Panc1 (cell line): ENCODE data around the gene MYBBP1A. TPM values are rescaled to one million over a fixed set of nuclear protein-coding genes. Genes with fewer than 3 reads are reported as not detected.
A peak's percentile ranks its signal among the peaks of the same experiment; 100 is the strongest.

ENCODE experiments used
- ATAC-seq: fragments of 200-7000 bp; cut with Tn5 transposase; 2 replicates; pipeline ENCODE4 v1.9.1; 2020; ENCODE audit warnings: mild to moderate bottlenecking, moderate library complexity
- BruUV-seq: library from RNA; stranded (reverse); fragments of 400-500 nt; replicated peaks from 2 replicates; lab custom pipeline; 2021; lab: Mats Ljungman, UMichigan
- CTCF ChIA-PET: fragments of 300-600 bp; sonication (Branson Sonifier 250); formaldehyde crosslinking; loops from one replicate; lab custom pipeline; 2022; ENCODE audit warnings: antibody characterized with exemption; lab: Charles Lee
- POLR2A ChIA-PET: fragments of 300-600 bp; sonication (Branson Sonifier 250); formaldehyde crosslinking; loops from one replicate; lab custom pipeline; 2022; ENCODE audit warnings: antibody characterized with exemption; lab: Charles Lee
- DNase-seq: peaks from one replicate; pipeline ENCODE4 v3.0.0-alpha.2; 2010; ENCODE audit warnings: low read depth, low spot score
- H3K27ac ChIP-seq: 2 replicates; pipeline ENCODE4 v1.5.1; 2011; ENCODE audit warnings: mild to moderate bottlenecking, low read length, inconsistent platforms
- H3K27me3 ChIP-seq: fragments of 200-500 bp; sonication (Bioruptor generic); 2 replicates; pipeline ENCODE4 v1.6.0; 2014; ENCODE audit warnings: low read length, inconsistent platforms; ENCODE audit not compliant: control insufficient read depth, insufficient read depth
- H3K36me3 ChIP-seq: fragments of 200-500 bp; sonication (Bioruptor generic); 2 replicates; pipeline ENCODE4 v1.5.1; 2014; ENCODE audit warnings: inconsistent platforms, mild to moderate bottlenecking, low read length, moderate library complexity; ENCODE audit not compliant: control insufficient read depth, insufficient read depth
- H3K4me1 ChIP-seq: 2 replicates; pipeline ENCODE4 v1.5.1; 2011; ENCODE audit warnings: inconsistent platforms, mild to moderate bottlenecking, low read length, moderate library complexity; ENCODE audit not compliant: control insufficient read depth, insufficient read depth
- H3K4me3 ChIP-seq, 2 experiments: 2 replicates each; pipeline ENCODE4 v1.5.1; 2011 to 2012; ENCODE audit warnings: low read depth in 2 of 2, low read length in 2 of 2, mild to moderate bottlenecking in 2 of 2, inconsistent platforms in 1 of 2, moderate library complexity in 1 of 2
- H3K9me3 ChIP-seq: fragments of 200-500 bp; sonication (Bioruptor generic); 2 replicates; pipeline ENCODE4 v1.5.1; 2014; ENCODE audit warnings: low read depth, mild to moderate bottlenecking, inconsistent platforms, low read length, moderate library complexity; ENCODE audit not compliant: control insufficient read depth, insufficient read depth
- POLR2AphosphoS5 ChIP-seq: IDR thresholded peaks from 2 replicates; pipeline ENCODE4 v1.6.1; 2012; ENCODE audit warnings: mild to moderate bottlenecking, low read depth, low read length, moderate library complexity
- REST ChIP-seq, 2 experiments: IDR thresholded peaks; 2 replicates each; pipeline ENCODE4 v1.6.1; 2011 to 2012; ENCODE audit warnings: low read depth in 2 of 2, control low read depth in 1 of 2, low read length in 1 of 2, mild to moderate bottlenecking in 1 of 2, moderate library complexity in 1 of 2; ENCODE audit not compliant: insufficient read depth in 1 of 2
- SIN3A ChIP-seq: IDR thresholded peaks from 2 replicates; pipeline ENCODE4 v1.6.1; 2012; ENCODE audit warnings: low read depth, mild to moderate bottlenecking, low read length, moderate library complexity, borderline replicate concordance; ENCODE audit not compliant: insufficient read depth
- TCF7L2 ChIP-seq: IDR thresholded peaks from 2 replicates; pipeline ENCODE4 v1.6.1; 2011; ENCODE audit warnings: mild to moderate bottlenecking, low read depth, low read length, inconsistent platforms
- in situ Hi-C: cut with HindIII; loops from 2 replicates; pipeline ENCODE4 v1.10.0; 2016; ENCODE audit warnings: low sequenced_read_pairs, low pct_unique_long_range_greater_than_20kb
- intact Hi-C: fragments of 100-400 bp; cut with micrococcal nuclease; formaldehyde crosslinking; loops from one replicate; pipeline ENCODE4 v1.10.0; 2022; ENCODE audit not compliant: unreplicated experiment
- total RNA-seq: library from RNA; stranded (reverse); gene quantifications from one replicate; pipeline ENCODE4 v1.2.1, GENCODE V29; 2021; ENCODE audit not compliant: unreplicated experiment
- TF ChIP-seq, protein P1 (sequence below): fragments of 450-650 bp; IDR thresholded peaks from 2 replicates; pipeline ENCODE4 v1.5.1; 2017; ENCODE audit warnings: mild to moderate bottlenecking

Gene MYBBP1A
- total RNA-seq, 1 experiment from 2014 or later, result 95.6 TPM

DNA sequence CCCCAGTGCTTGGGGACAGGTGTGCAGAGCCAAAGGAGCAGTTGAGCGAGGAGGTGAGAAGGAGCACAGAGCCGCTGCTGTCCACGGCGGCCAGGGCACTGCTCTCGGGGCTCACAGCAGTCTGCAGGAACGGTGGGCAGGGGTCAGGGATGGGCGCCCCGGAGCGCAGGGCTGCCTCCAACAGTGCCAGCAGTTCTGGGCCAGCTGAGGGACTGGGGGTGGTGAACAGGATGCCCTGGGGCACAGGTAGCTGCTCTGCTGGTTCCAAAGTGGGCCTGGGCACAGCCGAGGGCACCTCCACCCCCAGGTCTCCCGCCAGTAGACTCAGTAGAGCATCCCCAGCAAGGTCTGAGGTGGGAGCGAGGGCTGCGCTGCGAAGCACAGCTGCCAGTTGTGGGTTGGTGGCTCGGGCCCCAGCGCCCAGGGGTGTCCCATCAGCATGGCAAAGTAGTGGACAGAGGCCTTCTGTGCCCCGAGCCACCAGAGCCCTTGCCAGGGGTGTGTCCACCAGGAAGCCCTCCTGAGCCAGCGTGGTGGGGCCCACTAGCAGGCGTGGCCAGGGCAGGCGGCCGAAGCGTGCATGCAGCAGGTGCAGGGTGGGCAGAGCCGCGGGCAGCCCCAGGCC lies 3.3 kb upstream of the MYBBP1A start:
- intact Hi-C loops, result no loop called here

DNA sequence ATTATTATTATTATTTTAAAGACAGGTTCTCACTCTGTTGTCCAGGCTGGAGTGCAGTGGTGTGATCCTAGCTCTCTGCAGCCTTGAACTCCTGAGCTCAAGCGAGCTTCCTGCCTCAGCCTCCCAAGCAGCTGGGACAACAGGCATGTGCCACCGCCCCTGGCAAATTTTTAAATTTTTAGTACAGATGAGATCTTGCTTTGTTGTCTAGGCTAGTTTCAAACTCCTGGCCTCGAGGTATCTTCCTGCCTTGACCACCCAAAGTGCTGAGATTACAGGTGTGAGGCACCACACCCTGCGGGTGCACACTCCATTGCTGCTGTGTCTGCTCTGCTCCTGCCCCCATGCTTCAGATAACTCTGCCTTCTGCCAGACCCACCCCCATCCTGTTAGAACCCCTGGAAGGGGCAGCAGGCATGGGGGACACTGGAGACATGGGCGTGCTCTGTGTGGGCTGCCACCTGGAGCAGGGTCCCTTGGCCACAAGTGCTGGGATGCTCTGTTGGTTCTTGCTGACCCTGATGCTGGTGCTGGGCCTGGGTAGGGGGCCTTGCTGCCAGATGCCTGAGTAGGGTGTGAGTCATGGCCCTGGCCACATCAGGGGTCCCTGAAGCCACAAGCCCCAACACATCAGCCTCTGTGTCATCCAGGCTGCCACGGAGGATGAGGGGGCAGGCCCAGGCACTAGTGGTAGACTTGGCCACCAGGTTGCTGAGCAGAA lies 2.6 kb upstream of the MYBBP1A start:
- intact Hi-C loops, result no loop called here
- Histone ChIP-seq H3K27ac (no peak overlapping the region), H3K9me3 (no peaks in the 10 kb centered on the region), H3K4me1 (peaks cover 15% of the 10 kb centered on the region), H3K27me3 (no peaks in the 10 kb centered on the region), H3K36me3 (peaks cover 2% of the 10 kb centered on the region), H3K4me3 (no peak overlapping the region)
- TF ChIP-seq POLR2AphosphoS5 (no peak), SIN3A (no peak), REST (IDR thresholded peaks at IDR 0.05; ENCODE audit: insufficient read depth in 1 of 2, low read depth in 2 of 2, low read length in 1 of 2) (no peak), TCF7L2 (no peak)
- TF ChIP-seq, protein P1, sequence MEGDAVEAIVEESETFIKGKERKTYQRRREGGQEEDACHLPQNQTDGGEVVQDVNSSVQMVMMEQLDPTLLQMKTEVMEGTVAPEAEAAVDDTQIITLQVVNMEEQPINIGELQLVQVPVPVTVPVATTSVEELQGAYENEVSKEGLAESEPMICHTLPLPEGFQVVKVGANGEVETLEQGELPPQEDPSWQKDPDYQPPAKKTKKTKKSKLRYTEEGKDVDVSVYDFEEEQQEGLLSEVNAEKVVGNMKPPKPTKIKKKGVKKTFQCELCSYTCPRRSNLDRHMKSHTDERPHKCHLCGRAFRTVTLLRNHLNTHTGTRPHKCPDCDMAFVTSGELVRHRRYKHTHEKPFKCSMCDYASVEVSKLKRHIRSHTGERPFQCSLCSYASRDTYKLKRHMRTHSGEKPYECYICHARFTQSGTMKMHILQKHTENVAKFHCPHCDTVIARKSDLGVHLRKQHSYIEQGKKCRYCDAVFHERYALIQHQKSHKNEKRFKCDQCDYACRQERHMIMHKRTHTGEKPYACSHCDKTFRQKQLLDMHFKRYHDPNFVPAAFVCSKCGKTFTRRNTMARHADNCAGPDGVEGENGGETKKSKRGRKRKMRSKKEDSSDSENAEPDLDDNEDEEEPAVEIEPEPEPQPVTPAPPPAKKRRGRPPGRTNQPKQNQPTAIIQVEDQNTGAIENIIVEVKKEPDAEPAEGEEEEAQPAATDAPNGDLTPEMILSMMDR, result no peak
- ChIA-PET POLR2A (no interaction called here), CTCF (interaction anchor here (0.9 kb wide), 1 partner anchor 10 kb away, joined by 15 read pairs; no protein-coding TSS in a partner anchor)
- DNase-seq (no peak), ATAC-seq (no peak)
- no TSS peak for BruUV-seq
- in situ Hi-C loops, result no loop called here

More for the DNA sequence above, 3.3 kb upstream of the MYBBP1A start:
- H3K9me3 ChIP-seq, result no peaks in the 10 kb centered on the region
- no peaks in the 10 kb centered on the region for H3K27me3 ChIP-seq
- POLR2A ChIA-PET, result interaction anchor here (0.6 kb wide), 1 partner anchor 248 kb away, joined by 3 read pairs; no protein-coding TSS in a partner anchor
- H3K36me3 ChIP-seq, result peaks cover 2% of the 10 kb centered on the region
- no peak for ATAC-seq
- H3K27ac ChIP-seq, result no peak overlapping the region
- peaks cover 12% of the 10 kb centered on the region for H3K4me1 ChIP-seq
- CTCF ChIA-PET, result no interaction called here
- no peak for DNase-seq
- TF ChIP-seq SIN3A (no peak), REST (IDR thresholded peaks at IDR 0.05; ENCODE audit: insufficient read depth in 1 of 2, low read depth in 2 of 2, low read length in 1 of 2) (0 out of 4 replicates have a peak, but pooled peaks of 1 of the 2 experiments have one; percentile 10), TCF7L2 (no peak), POLR2AphosphoS5 (no peak)
- TF ChIP-seq, protein P1, result no peak
- BruUV-seq, result no TSS peak
- no peak overlapping the region for H3K4me3 ChIP-seq
- in situ Hi-C loops, result no loop called here
